Fibroblast of lung (primary cell): ENCODE measurements around the gene ALG3. TPM values are rescaled to one million over a fixed set of nuclear protein-coding genes. Genes with fewer than 3 reads are reported as not detected.

Experiments used
- DNase-seq, 2 donors: peaks; one replicate each; pipeline versions ENCODE4 v3.0.0 to v3.0.0-alpha.2; 2010; ENCODE audit warnings: low read depth in 2 of 2
- H2AFZ ChIP-seq: 2 replicates; pipeline ENCODE4 v1.5.1; 2012; ENCODE audit warnings: low read length, control low read depth, inconsistent platforms
- H3K27ac ChIP-seq: 2 replicates; pipeline ENCODE4 v1.5.1; 2011; ENCODE audit warnings: low read length, control low read depth; ENCODE audit not compliant: insufficient read depth
- H3K27me3 ChIP-seq: 2 replicates; pipeline ENCODE4 v1.5.1; 2011; ENCODE audit warnings: mild to moderate bottlenecking, low read length; ENCODE audit not compliant: control insufficient read depth, insufficient read depth
- H3K36me3 ChIP-seq: 2 replicates; pipeline ENCODE4 v1.5.1; 2011; ENCODE audit warnings: low read length; ENCODE audit not compliant: control insufficient read depth, insufficient read depth
- H3K4me1 ChIP-seq: 2 replicates; pipeline ENCODE4 v1.5.1; 2011; ENCODE audit warnings: low read length; ENCODE audit not compliant: control insufficient read depth, insufficient read depth; ENCODE audit errors: extremely low read depth
- H3K4me2 ChIP-seq: 2 replicates; pipeline ENCODE4 v1.5.1; 2011; ENCODE audit warnings: low read length, control low read depth; ENCODE audit not compliant: insufficient read depth; ENCODE audit errors: extremely low read depth
- H3K4me3 ChIP-seq, 4 experiments: fragments of 200-600 bp in 1 of 4; sonication (generic) in 1 of 4; replicated peaks in 1 of 4; 2 replicates each; pipeline ENCODE4 v1.5.1; 2011 to 2016; ENCODE audit warnings: low read length in 4 of 4, low read depth in 3 of 4, mild to moderate bottlenecking in 3 of 4, control low read depth in 2 of 4, inconsistent platforms in 1 of 4, mixed read lengths in 1 of 4; ENCODE audit not compliant: insufficient read depth in 1 of 4; ENCODE audit errors: control extremely low read depth in 1 of 4
- H3K79me2 ChIP-seq: 2 replicates; pipeline ENCODE4 v1.5.1; 2012; ENCODE audit warnings: mild to moderate bottlenecking, low read length, inconsistent platforms; ENCODE audit not compliant: control insufficient read depth, insufficient read depth
- H3K9ac ChIP-seq: 2 replicates; pipeline ENCODE4 v1.5.1; 2011; ENCODE audit warnings: mild to moderate bottlenecking, low read length, control low read depth; ENCODE audit not compliant: insufficient read depth
- H3K9me3 ChIP-seq: 2 replicates; pipeline ENCODE4 v1.5.1; 2012; ENCODE audit warnings: low read depth, low read length; ENCODE audit not compliant: control insufficient read depth, insufficient read depth
- H4K20me1 ChIP-seq: 2 replicates; pipeline ENCODE4 v1.5.1; 2011; ENCODE audit warnings: low read length; ENCODE audit not compliant: control insufficient read depth, insufficient read depth; ENCODE audit errors: extremely low read depth
- CTCF ChIP-seq, 2 donors: IDR thresholded peaks in 1 of 2; conservative IDR thresholded peaks in 1 of 2; 1 replicate in 1 of 2; 2 replicates in 1 of 2; pipeline ENCODE4 v1.5.1; 2011 to 2012; ENCODE audit warnings: low read length in 2 of 2, control low read depth in 1 of 2, inconsistent platforms in 1 of 2, low read depth in 1 of 2, mild to moderate bottlenecking in 1 of 2
- EZH2 ChIP-seq: IDR thresholded peaks from 2 replicates; pipeline ENCODE4 v1.5.1; 2012; ENCODE audit warnings: low read length, control low read depth, mild to moderate bottlenecking; ENCODE audit errors: missing control alignments
- polyA plus RNA-seq, 2 donors: library from polyadenylated mRNA; depleted of rRNA in 1 of 2; stranded (reverse) in 1 of 2; unstranded in 1 of 2; fragments of >200 nt; gene quantifications; 2 replicates each; pipeline ENCODE4 v1.2.1, GENCODE V29; 2011 to 2012; ENCODE audit warnings: missing spikeins in 1 of 2
- total RNA-seq: library from RNA; depleted of rRNA; stranded (reverse); fragments of >200 nt; gene quantifications from 2 replicates; pipeline ENCODE4 v1.2.1, GENCODE V29; 2014

The ALG3 gene
- total and polyA plus RNA-seq, 2 donors (not counting 1 experiment from before 2014, with no cell fraction given): 21.6 to 27.2 TPM

DNA sequence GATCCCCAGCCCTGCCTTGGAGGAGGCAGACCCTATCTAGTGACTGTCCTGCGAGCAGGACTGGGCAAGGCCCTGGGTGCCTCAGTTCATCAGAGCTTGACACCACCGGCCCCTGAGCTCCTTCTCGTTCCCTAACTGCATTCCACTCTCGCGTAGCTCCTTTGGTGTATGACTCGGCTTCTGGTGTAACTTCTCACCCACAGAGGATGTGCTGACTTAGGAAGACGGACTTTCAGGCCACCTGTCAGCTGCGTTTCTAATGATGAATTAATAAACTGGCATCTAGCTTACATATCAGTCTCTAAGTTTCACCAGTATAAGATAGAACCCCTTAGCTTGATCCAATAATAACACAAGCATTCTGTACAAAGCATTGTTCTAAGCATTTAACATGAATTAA lies 45.2 kb downstream of the ALG3 start:
- peaks cover 7% of the 10 kb centered on the region for H3K27me3 ChIP-seq
- H3K4me2 ChIP-seq: no peak overlapping the region
- H3K4me1 ChIP-seq: no peaks in the 10 kb centered on the region
- H3K36me3 ChIP-seq: no peaks in the 10 kb centered on the region
- no peaks in the 10 kb centered on the region for H4K20me1 ChIP-seq
- no peak overlapping the region for H2AFZ ChIP-seq
- no peaks in the 10 kb centered on the region for H3K79me2 ChIP-seq
- H3K9ac ChIP-seq: no peak overlapping the region
- H3K27ac ChIP-seq: no peak overlapping the region
- no peak for TF ChIP-seq EZH2
- no peak for TF ChIP-seq CTCF (conservative IDR thresholded peaks at IDR 0.05 in 1 of 2, IDR thresholded peaks at IDR 0.05 in 1 of 2; ENCODE audit: low read depth in 1 of 2, low read length in 2 of 2)
- no peak for DNase-seq
- no peaks in the 10 kb centered on the region for H3K9me3 ChIP-seq
- H3K4me3 ChIP-seq: no peak overlapping the region

DNA sequence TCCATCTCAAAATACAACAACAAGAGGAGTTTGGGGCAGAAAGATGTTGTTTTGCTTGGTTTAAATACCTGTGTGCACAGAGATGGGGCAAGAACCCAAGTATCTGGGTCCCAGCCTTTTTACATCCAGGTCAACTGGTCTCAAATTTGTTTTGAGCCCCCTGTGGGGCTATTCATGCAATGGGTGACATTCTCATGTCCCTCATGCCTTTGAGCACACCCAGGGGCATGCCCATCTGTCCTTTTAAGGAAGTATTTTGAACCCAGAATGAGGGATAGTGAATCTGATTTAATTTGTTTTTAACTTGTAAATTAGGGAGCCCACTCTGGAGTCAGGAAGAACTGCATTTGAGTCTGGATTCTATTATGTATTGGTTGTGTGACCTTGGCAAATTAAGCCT lies 47.9 kb downstream of the ALG3 start:
- Histone ChIP-seq H4K20me1 (no peaks in the 10 kb centered on the region), H3K9me3 (no peaks in the 10 kb centered on the region), H3K9ac (no peak overlapping the region), H2AFZ (no peak overlapping the region), H3K27me3 (peaks cover 3% of the 10 kb centered on the region), H3K4me1 (no peaks in the 10 kb centered on the region), H3K4me3 (no peak overlapping the region), H3K36me3 (no peaks in the 10 kb centered on the region), H3K27ac (no peak overlapping the region), H3K79me2 (no peaks in the 10 kb centered on the region), H3K4me2 (no peak overlapping the region)
- DNase-seq: no peak
- TF ChIP-seq CTCF (conservative IDR thresholded peaks at IDR 0.05 in 1 of 2, IDR thresholded peaks at IDR 0.05 in 1 of 2; ENCODE audit: low read depth in 1 of 2, low read length in 2 of 2) (no peak), EZH2 (no peak)

- H3K36me3 ChIP-seq: peaks cover 8% of the 10 kb centered on the region
- TF ChIP-seq EZH2 (no peak), CTCF (conservative IDR thresholded peaks at IDR 0.05 in 1 of 2, IDR thresholded peaks at IDR 0.05 in 1 of 2; ENCODE audit: low read depth in 1 of 2, low read length in 2 of 2) (no peak)
- H4K20me1 ChIP-seq: no peaks in the 10 kb centered on the region
- H3K9ac ChIP-seq: no peak overlapping the region
- H3K4me1 ChIP-seq: no peaks in the 10 kb centered on the region
- no peak overlapping the region for H3K4me2 ChIP-seq
- no peak overlapping the region for H3K27ac ChIP-seq
- H3K27me3 ChIP-seq: no peaks in the 10 kb centered on the region
- no peak overlapping the region for H2AFZ ChIP-seq
- no peaks in the 10 kb centered on the region for H3K79me2 ChIP-seq
- H3K4me3 ChIP-seq: no peak overlapping the region
- no peak for DNase-seq
- no peaks in the 10 kb centered on the region for H3K9me3 ChIP-seq
Observed at GRCh38 chr3:184198509-184198908, 50.3 kb downstream of the ALG3 start.
